HG02981 (cell line): Measurements from ENCODE around the gene TNFSF11.

Experiments used
- ATAC-seq: cut with Tn5 transposase; IDR thresholded peaks from one replicate; pipeline ENCODE4 v1.9.1; 2021; ENCODE audit warnings: mild to moderate bottlenecking, moderate library complexity; ENCODE audit not compliant: unreplicated experiment

Gene TNFSF11, protein sequence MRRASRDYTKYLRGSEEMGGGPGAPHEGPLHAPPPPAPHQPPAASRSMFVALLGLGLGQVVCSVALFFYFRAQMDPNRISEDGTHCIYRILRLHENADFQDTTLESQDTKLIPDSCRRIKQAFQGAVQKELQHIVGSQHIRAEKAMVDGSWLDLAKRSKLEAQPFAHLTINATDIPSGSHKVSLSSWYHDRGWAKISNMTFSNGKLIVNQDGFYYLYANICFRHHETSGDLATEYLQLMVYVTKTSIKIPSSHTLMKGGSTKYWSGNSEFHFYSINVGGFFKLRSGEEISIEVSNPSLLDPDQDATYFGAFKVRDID

DNA sequence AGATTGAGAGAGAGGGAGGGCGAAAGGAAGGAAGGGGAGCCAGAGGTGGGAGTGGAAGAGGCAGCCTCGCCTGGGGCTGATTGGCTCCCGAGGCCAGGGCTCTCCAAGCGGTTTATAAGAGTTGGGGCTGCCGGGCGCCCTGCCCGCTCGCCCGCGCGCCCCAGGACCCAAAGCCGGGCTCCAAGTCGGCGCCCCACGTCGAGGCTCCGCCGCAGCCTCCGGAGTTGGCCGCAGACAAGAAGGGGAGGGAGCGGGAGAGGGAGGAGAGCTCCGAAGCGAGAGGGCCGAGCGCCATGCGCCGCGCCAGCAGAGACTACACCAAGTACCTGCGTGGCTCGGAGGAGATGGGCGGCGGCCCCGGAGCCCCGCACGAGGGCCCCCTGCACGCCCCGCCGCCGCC is at the start of gene TNFSF11:
TSS of gene TNFSF11 (plus strand) at position 142 of the 400 bp plus-strand sequence. CDS start at position 294, 152 bp downstream.
- peak; percentile 23 for ATAC-seq

DNA sequence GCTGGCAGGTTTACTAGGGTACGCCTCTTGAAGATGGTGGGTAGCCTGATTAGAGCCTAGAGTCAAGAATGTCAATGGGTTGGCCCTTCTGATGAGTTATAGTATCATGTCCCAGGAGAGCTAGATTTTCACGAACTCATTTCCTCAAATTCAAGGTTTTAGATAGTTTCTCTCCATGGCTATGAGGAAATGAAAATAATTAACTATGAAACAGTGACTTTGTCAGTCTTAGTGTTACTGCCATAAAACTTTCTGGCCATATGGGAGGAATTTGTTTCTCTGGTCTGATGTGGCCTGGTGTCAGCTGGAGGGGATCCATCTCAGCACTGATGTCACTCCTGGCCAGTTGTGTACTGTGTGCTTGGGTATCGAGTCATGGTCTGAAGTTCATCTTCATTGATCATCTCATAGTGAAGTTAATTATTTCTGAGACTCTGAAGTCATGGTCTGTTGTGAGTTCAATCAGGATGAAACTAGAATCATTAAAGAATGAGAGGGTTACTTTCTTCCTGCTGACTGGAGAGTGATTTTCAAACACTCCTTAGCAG is 49.4 kb upstream of the TNFSF11 start:
- ATAC-seq, result peak; percentile 94

DNA sequence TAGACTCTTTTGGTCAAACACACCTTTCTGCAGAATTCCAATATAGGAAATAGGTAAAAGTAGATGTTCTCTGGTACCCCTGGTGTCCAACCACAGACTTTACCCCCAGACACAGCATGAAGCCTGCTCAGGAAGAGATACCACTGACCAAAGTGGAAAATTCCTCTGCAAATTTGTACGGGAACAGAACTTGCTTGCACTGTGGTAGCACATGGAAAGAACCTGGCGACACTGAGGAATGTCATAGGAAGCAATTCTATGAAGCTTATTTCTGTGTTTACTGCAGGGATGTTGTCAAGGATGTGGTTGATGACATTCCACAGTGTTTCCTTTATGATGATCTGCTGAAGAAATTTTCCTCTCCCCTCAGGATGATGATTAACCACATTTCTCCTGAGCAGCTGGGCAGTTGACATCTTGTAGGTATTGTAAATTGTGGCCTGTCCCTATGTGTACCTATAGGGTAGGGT is 48.9 kb upstream of the TNFSF11 start:
- peak; percentile 10 for ATAC-seq

DNA sequence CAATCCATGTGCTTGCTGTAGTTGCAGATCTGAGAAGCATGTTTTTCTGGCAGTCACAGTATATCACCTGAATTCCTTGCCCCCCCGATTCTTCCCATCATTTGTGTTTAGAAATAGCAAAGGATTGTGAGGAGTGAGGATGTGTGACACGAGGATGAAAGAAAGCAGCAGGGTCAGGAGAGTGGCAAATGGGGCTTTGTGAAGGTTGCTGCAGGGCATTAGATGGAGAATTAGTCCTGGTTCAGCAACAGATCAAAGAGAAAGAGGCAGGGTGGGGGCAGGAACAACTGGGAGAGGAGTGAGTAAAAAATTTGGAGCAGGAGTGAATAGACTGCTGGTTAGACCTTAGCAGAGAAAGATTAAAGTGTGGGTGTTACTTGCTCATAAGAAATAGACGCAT is 47.7 kb upstream of the TNFSF11 start:
- no peak for ATAC-seq

DNA sequence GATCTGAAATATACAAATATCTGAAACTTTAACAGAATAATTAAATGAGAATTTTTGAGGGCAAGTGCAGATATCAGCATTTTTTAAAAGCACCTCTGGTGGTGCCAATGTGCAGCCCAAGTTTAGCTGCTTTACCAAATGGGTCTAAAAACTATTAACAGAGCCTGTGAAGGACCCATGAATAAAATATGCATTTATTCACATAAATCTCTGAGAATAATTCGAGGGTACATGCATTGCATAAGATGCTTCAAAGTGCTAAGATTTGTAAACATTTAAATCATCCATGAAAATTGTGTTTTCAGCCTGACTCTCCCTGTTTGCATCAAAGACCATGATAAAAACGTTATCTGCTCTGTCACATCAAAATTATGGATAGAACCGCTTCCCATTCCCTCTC is 47.1 kb upstream of the TNFSF11 start:
- no peak for ATAC-seq

DNA sequence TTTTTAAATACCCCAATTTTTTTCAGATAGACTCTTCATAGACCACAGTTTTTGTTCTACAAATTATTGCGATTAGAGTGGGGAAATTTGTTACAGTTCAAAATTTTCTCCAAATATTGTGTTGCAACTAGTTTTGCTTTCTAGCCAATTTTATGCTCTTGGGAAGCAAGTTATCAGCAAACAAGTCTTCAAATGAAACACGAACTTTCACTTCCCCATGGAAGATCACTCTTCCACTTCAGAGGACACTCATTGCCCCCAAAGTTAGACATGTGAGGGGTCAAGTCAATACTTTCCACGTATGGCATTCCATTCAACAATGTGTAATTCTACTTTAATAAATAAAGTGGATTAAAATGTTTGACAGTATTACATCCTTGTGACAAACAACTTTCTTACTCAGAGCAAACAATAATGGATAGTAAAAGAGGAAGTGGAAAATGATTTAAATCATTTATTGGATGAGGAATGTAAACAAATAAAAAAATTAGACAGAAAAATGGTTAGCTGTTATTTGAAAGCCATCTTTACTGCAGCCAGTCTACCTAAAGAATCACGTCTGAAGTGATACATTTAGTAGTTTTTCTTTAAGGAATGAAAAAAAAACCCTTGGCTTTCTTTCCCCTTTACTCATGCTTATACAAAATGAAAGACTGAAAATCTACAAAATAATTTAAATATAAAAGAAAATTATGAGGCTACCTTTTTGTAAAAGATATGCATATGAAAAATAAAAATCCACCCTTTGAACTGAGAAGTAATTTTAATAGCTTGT is 41.2 kb upstream of the TNFSF11 start:
- peak; percentile 62 for ATAC-seq

DNA sequence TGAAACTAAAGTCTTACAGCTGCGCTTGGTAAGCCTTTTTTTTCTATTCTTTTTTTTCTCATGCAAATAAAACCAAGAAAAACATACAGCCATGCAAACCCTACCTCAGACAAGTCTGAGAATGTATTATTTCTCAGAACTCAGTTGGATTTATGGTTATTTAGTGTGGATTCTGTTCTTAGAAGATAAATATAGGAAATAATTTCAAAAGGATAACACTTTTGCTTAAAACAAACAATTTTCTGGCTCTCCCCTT is 40.7 kb upstream of the TNFSF11 start:
- ATAC-seq, result no peak

DNA sequence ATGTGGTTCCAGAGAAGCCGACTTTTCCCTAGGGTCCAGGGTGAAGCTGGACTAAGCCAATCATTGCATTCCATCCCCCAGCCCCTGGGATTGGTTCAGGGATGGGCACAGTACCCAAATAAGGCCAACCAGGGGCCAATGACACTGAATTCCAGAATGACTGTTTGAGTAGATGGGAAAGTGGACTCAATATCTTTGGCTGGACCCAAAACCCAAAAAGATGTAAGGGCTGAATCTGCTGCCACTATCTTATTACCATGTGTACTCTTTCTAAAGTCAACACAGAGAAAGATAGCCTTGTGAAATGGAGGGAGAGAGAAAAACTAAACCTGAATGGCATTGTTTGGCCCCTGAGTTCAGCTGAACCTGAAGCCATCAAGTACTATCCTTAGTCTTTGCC is 39.2 kb upstream of the TNFSF11 start:
- no peak for ATAC-seq

DNA sequence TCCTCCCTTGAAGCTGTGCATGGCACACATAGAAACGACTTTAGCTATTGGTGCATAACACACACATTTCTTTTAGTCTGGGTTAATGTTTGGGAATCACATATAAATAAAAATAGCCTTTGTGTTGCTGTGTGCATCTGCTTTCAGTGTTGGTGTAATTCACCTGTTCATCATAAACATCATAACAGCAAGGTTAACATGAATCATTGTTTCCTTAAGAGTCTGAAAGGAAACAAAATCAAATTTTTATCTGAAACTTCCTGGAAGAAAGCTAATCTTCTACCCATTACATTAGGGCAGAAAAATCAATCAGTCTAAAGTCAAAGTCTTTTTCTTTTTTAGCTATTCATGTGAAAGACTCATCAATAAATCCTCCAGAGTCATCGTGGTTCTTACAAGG is 35.0 kb upstream of the TNFSF11 start:
- no peak for ATAC-seq

DNA sequence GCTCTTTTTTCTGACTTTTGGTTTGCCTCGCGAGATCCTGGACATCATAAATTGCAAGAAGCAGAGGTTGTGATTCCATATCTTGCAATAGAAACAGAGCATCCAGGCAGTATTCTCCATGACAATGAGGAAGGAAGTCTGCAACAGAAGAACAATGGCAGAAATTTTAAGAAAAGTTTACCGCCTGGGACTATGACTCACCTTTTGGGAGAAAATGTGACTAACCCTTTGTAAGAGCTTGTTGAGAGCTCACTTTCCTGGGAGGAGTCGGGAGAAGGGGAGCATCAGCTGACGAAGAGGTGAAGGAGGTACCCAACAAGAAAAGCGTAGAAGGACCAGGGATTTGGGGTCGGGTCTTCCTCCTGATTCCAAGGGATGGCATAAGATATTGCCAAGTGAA is 34.3 kb upstream of the TNFSF11 start:
- no peak for ATAC-seq

DNA sequence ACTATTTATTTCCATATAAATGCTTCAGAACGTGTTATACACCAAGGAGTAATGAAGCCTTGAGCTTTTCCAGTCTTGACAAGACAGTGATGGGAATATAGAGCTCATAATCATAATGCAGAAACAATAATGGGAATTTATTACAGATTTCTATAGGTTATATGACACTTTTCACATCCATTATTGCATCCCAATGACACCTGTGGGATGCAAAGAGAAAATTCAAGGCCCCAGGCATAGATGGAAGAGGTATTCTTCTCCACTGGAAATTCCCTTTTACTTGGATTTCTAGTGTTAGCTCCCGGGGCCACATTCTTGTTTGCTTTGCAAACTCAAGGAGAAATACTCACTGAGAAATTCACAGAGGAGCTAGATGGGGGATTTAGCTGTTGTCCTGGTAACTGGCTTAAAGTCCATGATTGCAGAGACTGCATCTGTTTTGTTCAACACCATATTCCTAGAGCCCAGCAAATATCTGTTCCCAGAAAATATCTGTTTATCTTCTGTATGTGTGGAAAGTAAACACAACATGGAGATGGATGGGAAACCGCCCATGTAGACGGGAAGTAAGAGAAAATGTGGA is 30.6 kb upstream of the TNFSF11 start:
- ATAC-seq, result no peak

DNA sequence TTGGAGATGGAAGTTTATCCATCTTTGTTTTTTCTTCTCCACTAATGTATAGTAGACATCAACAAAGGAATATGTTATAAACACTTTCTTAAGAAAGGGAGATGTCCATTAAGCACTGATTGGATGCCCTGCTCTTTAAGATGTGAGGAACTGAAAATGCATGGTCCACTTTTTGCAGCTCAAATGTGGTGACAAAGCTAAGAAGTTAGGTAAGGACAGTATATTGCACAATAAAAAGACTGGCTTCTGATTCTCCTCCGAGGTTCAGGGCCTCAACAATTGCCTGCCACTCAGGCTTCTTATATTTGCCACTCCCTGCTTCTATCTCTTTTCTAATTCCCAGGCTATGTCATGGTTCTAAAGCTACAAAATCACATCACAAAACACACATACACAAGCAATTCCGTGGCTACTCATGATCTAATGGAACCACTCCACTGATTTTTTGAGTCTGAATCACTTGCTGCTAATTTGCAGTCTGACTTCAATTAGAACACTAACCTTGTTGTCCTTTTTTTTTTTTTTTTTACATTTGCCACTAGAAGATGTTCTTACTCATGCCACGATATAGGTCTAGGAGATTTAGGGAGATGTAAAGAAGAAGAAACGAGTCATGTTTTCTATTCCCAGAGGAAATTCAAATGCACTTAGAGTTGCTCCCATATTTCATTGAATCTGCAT is 29.6 kb upstream of the TNFSF11 start:
- ATAC-seq, result no peak

DNA sequence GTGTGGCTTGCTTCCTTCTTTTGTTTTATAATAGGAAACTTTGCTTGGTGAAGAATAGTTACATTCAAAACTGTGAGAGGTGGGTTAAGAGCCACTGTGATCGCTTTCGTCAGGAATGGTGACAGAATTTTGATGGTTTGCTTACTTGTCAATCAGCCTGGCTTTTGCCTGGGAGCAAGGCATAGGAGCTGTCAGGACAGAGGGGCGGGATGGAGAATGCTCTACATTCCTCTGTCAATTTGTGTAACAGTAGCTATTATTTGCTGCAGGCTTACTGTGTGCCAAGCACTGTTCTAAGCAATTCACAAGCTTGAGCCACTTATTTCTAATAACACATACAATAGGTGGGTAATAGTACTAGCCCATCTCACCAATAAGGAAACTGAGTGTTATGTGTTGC is 28.1 kb upstream of the TNFSF11 start:
- ATAC-seq, result no peak

DNA sequence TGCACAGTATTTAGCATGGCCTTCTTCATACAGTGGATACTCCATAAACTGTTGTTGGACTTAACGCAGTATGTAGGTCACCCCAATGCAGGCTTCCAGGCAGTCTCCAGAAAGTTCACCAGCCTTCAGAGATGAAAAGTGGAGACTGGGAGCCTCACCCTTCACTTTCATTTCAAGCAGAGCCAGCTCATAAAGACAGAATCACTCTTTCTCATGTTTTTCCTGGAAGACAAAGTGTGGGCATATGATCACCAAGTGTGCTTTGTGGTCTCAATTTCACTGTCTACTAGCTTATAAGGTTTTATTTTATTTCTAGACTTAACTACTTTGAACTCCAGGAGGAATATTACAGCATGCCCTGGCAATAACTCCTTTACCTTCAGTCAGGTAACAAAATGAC is 26.3 kb upstream of the TNFSF11 start:
- no peak for ATAC-seq

DNA sequence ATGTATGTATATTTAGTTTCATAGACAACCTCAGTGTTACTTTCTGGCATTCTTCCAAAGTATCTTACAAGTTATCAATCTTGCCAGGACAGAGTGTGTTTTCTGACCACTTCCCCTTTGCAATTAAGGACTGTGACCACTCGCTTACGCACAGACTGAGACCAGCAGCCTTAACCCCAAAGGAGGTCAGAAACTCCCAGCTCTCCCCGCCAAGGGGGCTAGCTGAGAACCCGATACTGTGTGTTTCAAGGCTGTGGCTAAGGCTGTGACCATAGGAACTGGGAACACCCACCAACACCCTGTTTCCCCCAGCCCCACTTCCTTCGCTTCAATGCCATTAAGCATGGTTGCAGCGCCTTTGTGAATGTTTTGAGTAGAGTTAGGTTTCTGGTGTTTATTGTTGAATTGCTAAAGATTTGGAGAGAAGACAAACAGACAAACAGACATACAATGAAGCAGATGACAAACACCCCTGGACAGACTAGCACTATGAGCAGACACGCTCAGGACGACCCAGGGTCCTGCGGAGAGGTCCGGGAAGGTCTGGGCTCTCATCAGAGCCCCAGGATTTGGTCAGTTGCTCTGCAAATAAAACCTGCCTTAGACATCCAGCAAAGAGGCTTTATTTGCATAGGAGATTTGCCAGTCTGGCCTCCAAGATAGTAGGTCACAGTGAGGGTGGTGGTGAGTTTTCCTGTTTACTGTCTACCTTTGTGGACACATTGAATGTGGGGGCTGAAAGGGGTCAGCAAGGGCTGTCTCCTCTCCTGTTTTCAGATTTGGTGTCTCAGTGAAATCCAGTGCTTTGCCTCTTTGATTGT is 25.0 kb upstream of the TNFSF11 start:
- ATAC-seq, result peak; percentile 95

DNA sequence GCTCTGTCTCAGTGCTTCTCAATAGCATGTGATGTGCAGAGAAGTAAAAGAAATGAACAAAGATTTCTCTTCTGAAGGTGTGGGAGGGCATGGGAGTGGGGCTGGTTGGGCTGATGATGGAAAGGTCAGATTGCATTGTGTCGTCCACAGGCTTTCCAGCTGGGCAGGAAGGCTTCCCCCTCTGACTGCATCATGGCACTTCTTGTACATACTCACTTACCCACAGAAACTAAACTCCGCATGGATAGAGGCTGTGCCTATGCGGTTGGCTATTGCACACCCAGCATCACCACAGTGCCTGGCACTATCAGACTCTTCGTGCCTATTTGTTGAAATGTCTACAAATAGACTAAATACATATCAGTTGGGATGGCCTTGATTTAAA is 24.4 kb upstream of the TNFSF11 start:
- ATAC-seq, result peak; percentile 9

DNA sequence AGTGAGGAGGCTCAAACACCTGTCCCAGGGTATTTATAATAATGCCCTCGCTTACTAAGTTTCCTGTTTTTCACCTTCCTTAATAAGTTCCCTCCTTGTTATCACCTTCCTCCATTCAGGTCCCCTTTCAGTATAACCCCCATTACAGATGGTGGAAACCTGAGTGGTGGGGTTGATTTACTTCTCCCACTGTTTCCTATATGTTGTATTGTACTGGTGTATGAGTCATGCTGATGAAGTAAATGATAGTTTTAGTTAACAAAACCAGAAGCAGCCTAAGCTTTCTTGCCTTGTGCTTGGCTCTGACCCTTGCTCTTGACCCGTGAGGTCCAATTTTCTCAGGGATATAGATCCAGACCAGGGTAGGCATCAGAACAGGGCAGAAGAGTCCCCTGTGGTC is 22.3 kb upstream of the TNFSF11 start:
- ATAC-seq, result no peak

DNA sequence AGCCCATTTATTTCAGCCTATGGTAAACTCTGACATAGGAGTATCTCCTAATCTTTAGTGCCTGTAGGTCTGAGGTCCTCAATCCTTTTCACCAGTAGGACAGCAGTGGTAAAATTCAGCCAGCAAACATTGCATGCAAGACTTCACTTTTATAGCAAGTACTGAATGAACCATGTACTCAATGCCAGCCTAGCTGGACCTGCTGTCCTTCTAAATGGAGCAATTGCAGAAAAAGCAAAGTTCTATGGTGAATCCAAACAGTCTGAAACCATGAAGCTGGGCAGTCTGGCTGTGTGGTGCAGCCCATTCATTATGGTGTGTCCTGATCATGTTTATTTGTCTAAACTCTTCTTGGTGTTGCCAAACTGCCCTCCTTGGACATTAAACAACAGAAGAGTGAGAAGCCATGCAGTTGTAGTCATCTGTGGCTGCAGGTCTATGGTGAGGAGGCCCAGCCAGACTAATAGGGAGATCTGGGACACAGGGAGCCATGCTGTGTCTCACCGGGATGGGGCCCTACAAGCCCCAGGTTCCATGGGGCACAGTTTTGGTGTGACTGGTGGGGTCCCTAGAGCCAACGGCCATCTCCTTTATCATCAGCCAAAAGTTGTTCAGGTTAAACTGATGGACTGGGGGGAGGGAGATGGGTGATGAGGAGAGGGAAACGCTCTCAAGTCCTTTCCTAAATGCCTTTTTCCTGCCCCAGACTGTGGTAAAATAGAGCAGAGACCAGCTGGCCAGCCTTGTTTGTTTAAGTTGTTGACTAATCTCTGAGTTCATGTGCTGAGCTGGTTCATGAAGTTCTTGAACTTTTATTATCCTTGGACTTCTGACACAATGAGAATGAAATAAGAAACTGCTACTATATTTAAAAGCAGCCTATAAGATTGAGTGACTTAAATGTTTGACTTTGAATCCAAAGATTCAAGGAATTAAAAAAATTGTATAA is 20.6 kb upstream of the TNFSF11 start:
- no peak for ATAC-seq

DNA sequence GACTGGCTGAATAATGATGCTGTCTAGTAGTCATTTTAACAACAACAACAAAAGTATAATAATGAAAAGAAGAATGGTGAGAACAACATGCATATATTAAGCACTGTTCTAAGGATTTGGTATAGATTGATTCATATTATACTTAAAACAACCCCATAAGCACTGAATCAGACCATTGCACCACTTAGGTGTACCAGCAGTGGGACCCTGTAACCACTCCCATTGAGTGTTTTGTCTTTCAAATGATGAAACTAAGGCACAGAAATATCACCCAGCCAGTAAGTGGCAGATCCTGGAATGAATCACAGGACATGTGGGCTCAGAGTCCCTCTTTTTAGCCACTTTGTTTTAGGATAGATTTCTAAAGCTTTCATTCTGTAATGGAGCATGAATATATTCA is 14.9 kb upstream of the TNFSF11 start:
- ATAC-seq, result no peak
